Left hindlimb (tissue), 1 donor: Measurements from ENCODE around the gene MEGF11.
A peak's percentile ranks its signal among the peaks of the same experiment; 100 is the strongest.

Experiments
- DNase-seq: peaks from one replicate; pipeline ENCODE4 v3.0.0-alpha.2; 2018

The MEGF11 gene

GRCh38 chr15:66253418-66254088, at the start of gene MEGF11:
Gene MEGF11 (minus strand): TSS chr15:66253750. CDS start chr15:66128403, 125,347 bp downstream.
- DNase-seq = peak; percentile 67

GRCh38 chr15:66302489-66303278, 49.1 kb upstream of the MEGF11 start:
- DNase-seq = no peak

- peak; percentile 61 for DNase-seq
These were observed 45.3 kb upstream of the MEGF11 start for GRCh38 chr15:66298803-66299251.

- no peak for DNase-seq
These were observed 42.6 kb upstream of the MEGF11 start for GRCh38 chr15:66296186-66296585.

- no peak for DNase-seq
These were observed 41.3 kb upstream of the MEGF11 start for GRCh38 chr15:66294932-66295235.

- no peak for DNase-seq
These were observed 40.8 kb upstream of the MEGF11 start for GRCh38 chr15:66294157-66294931.

- DNase-seq = peak; percentile 71
These were observed 40.0 kb upstream of the MEGF11 start, which contains the start of gene DIS3L for GRCh38 chr15:66293419-66294156. Gene DIS3L (plus strand): TSS chr15:66293568. CDS start chr15:66293597, 29 bp downstream.

GRCh38 chr15:66292571-66293418, 39.2 kb upstream of the MEGF11 start:
- no peak for DNase-seq

GRCh38 chr15:66291816-66292570, 38.4 kb upstream of the MEGF11 start:
- DNase-seq = no peak

- no peak for DNase-seq
These were observed 37.0 kb upstream of the MEGF11 start for GRCh38 chr15:66290518-66290917.

GRCh38 chr15:66290007-66290406, 36.5 kb upstream of the MEGF11 start:
- no peak for DNase-seq

- DNase-seq = no peak
These were observed 35.1 kb upstream of the MEGF11 start for GRCh38 chr15:66288551-66289185.

- DNase-seq = no peak
These were observed 34.5 kb upstream of the MEGF11 start for GRCh38 chr15:66288093-66288492.

GRCh38 chr15:66287461-66288057, 34.0 kb upstream of the MEGF11 start:
- no peak for DNase-seq

GRCh38 chr15:66285533-66286280, 32.2 kb upstream of the MEGF11 start:
- no peak for DNase-seq

- DNase-seq = no peak
These were observed 30.7 kb upstream of the MEGF11 start for GRCh38 chr15:66284271-66284670.

- no peak for DNase-seq
These were observed 25.1 kb upstream of the MEGF11 start for GRCh38 chr15:66278671-66279070.

- no peak for DNase-seq
These were observed 24.5 kb upstream of the MEGF11 start for GRCh38 chr15:66278056-66278455.

- no peak for DNase-seq
These were observed 23.0 kb upstream of the MEGF11 start for GRCh38 chr15:66276546-66276945.
